CD4-positive, alpha-beta T cell treated with Interleukin-15 for 4 hours (primary cell): ENCODE measurements around the gene ZNF444.
"Not testable (repeated sequence)": the region's sequence is repeated elsewhere in the genome, so short reads cannot be mapped to it uniquely, and the experiment has no call there.

Experiments
- DNase-seq: peaks from one replicate; pipeline ENCODE4 v3.0.0-alpha.2; 2020; ENCODE audit warnings: low spot score

The ZNF444 gene

DNA sequence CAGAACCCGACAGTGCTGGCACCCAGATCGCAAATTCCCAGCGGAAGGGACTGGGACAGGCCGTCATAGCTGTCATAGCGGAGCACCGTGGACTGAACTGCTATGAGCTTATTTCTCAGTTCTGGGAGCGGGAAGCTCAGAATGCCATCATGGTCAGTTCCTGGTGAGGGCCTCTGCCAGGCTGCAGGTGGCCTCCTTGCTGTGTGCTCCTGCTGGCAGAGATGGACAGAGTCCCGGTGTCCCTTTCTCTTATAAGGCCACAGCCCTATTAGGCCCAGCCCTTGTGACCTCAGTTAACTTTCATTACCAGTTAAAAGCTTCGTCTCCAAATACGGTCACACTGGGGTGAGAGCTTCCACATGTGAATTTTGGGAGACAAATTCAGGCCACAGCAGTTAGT lies 4.6 kb downstream of the ZNF444 start:
- DNase-seq: no peak

DNA sequence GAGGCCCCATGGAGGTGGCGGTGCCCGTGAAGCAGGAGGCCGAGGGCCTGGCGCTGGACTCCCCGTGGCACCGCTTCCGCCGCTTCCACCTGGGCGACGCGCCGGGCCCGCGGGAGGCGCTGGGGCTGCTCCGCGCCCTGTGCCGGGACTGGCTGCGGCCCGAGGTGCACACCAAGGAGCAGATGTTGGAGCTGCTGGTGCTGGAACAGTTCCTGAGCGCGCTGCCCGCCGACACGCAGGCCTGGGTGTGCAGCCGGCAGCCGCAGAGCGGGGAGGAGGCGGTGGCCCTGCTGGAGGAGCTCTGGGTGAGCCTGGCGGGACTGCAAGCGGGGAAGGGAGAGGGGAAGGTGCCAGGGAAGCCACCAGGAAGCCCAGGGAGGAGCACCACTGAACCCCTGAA lies 5.8 kb downstream of the ZNF444 start:
- DNase-seq: no peak

DNA sequence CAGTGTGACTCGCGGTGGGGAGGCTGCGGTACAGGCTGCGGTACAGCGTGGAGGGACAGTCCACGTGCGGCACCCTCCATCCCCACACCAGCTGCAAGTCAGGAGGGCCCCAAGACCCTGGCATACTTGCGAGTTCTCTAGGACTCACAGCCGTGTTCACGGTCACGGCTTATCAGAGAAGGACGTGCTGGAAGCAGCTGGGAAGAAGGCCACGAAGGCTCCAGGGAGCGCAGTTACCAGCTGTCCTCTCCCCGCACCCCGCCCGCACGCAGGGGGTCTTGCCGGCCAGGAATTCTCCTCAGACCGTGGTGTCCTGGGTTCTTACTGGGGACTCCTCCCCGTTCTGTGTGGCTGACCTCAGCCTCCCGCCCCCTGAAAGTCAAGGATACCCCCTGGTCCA lies 6.2 kb downstream of the ZNF444 start:
- DNase-seq: no peak

DNA sequence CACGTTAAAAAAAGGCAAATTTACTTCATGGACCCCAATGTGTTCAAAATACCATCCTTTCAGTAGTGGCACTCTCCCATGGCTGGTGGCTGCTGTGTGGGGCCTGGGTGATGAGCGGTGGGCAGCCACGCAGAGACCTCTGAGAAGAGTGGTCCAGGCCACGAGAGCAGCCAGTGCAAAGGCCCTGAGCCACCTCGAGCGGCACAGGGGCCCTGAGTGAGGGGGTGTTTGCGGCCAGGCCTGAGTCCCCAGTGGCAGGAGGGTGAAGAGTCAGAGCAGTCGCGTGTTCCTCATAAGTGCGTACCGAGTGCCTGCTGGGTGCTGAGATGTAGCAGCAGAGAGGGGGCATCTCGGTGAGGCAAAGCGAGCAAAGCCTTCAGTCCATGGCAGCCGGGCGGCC lies 7.0 kb downstream of the ZNF444 start:
- DNase-seq: no peak

DNA sequence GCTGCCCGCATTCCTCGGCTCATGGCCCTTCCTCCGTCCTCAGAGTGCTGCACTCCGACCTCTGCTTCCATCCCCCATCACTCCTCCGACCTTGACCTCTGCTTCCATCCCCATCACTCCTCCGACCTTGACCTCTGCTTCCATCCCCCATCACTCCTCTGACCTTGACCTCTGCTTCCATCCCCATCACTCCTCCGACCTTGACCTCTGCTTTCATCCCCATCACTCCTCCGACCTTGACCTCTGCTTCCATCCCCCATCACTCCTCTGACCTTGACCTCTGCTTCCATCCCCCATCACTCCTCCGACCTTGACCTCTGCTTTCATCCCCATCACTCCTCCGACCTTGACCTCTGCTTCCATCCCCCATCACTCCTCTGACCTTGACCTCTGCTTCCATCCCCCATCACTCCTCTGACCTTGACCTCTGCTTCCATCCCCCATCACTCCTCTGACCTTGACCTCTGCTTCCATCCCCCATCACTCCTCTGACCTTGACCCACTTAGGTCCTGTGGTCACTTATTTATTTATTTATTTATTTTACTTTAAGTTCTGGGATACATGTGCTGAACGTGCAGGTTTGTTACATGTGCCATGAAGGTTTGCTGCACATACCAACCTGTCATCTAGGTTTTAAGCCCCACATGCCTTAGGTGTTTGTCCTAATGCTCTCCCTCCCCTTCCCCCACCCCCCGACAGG lies 8.0 kb downstream of the ZNF444 start:
- not testable (repeated sequence) for DNase-seq

DNA sequence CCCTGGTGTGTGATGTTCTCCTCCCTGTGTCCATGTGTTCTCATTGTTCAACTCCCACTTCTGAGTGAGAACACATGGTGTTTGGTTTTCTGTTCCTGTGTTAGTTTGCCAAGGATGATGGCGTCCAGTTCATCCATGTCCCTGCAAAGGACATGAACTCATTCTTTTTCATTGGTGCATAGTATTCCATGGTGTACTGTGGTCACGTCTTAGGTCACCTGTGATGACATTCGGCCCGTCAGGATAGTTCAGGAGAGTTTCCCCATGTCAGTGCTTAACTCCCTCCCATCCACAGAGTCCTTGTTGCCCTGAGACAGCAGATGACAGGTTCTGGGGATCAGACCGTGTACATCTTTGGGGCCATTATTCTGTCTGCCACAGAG lies 8.6 kb downstream of the ZNF444 start:
- DNase-seq: no peak

DNA sequence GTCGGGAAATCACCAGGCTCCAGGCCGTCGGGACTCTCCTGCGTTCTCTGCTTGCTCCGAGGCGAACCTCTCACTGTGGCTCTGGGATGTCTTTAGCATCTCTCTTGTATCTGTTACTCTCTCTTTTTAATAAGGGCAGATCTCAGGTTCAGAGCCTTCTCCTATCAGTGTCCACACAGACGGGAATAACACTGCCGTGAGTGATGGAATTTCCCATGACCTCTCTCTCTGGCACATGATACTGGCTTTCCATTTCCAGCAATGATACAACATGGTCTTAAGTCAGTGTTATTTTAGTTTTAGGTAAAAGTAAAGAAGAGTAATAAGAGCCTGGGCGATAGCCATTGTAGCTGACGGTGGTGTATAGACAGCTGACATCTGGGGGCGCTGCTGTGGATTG lies 9.3 kb downstream of the ZNF444 start:
- DNase-seq: no peak

DNA sequence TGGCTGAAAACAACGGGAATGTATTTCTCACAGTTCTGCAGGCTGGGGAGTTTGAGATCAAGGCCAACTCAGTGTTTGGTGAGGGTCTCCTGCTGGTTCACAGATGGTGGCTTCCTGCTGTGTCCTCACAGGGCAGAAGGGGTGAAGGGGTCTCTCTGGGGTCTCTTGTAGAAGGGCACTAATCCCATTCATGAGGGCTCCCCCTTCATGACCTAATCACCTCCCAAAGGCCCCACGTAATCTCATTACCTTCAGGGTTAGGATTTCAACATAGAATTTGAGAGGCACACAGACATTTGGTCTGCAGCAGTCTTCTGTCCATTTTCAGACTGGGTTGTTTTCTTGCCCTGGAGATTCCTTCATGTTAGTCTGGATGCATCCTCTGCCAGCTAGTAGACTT lies 11.6 kb downstream of the ZNF444 start:
- DNase-seq: no peak

DNA sequence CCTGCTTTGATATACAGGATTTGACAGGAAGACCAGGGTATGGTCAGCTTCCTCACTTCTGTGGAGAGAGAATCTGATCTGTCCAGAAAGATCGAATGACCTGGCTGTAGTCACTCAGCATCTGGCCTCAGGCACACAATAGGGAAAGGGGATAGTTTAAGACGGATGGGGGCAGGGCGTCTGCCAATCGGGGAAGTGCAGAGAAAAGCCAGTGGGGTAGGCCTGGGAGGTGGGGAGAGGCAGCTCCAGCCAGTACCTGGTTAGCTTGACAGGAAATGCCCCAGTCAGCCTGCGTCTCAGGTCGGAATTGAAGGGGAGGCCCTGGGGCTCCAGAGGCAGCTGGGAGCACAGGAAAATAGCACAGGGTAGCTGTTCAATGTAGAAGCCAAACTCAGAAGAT lies 12.4 kb downstream of the ZNF444 start:
- DNase-seq: no peak

DNA sequence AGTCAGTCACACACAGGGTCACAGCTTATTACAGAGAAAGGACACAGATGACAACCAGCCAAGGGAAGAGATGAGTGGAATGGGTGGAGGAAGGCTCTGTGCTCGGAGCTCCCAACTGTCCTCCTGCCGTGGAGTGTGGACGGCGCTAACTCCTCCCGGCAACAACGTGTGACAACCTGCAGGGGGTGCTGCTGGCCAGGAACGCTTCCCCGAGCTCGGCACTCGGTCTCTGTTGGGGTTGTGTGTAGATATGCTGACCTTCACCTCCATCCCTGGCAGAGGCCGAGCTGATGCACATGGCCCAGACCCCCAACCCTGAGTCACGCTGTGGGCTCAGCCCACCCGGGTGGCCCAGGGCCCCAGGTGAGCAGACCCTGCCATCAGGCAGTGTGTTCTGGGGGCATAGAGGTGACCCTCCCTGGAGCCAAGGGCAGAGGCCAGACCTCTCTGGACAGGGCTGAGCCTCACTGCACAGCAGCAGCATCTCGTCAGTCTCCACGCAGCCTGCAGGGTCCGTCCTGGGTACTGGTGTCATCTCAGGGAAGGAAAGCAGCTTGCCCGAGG lies 14.1 kb downstream of the ZNF444 start:
- DNase-seq: no peak

DNA sequence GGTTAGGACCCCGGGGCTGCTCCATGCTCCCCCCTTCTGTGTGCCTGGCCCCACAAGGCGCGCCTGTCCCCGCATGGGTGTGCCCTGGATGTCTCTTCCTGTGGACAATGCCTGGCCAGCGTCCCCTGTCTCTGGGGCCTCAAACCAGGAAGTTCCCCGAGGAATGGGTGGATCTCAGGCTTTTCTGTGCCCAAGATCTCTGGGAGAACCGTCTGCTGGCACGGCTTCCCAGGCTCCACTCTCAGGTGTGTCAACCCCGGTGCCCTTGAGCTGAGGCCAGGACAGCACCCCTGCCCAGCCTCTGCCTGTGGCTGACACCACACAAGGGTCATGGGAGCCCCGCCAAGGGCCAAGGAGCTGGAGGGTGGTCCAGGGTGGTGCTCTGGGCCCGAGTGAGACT lies 15.7 kb downstream of the ZNF444 start:
- no peak for DNase-seq

DNA sequence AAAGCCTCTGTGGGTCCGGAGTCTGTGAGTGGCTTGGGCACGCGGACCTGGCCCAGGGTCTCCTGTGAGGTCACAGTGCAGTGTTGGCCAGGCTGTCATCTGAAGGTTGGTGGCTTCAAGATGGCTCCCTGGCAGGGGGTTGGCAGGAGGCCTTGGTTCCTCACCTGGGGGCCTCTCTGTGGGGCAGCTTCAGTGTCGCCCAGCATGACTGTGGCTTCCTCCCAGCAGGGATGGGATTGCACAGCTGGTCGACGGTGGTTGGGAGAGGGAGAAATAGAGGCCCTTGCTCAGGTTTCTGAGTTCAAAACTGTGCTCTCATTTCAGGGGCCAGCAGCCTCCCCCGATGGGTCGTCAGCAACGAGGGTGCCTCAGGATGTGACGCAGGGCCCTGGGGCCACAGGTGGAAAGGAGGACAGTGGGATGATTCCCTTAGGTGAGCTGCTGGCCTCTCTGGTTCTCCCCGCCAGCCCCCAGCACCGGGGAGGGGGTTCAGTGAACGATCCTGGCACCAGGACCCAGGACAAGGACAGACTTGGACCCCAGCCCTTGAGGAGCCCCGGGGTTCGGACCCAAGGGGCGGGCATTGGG lies 17.2 kb downstream of the ZNF444 start:
- DNase-seq: no peak

DNA sequence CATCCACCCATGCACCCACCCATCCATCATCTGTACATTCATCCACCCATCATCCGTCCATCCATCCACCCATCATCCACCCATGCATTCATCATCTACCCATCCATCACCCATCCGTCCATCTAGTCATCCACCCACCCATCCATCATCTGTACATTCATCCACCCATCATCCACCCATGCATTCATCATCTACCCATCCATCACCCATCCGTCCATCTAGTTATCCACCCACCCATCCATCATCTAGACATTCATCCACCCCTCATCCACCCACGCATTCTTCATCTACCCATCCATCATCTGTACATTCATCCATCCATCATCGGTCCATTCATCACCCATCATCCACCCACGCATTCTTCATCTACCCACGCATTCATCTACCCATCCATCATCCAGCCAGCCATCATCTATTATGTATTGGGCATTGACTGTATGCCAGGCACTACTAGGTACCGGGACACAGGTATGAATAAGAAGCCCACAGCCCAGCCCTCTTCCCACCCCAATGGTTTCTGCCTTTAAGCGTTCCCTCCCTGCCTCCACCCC lies 18.0 kb downstream of the ZNF444 start:
- no peak for DNase-seq

DNA sequence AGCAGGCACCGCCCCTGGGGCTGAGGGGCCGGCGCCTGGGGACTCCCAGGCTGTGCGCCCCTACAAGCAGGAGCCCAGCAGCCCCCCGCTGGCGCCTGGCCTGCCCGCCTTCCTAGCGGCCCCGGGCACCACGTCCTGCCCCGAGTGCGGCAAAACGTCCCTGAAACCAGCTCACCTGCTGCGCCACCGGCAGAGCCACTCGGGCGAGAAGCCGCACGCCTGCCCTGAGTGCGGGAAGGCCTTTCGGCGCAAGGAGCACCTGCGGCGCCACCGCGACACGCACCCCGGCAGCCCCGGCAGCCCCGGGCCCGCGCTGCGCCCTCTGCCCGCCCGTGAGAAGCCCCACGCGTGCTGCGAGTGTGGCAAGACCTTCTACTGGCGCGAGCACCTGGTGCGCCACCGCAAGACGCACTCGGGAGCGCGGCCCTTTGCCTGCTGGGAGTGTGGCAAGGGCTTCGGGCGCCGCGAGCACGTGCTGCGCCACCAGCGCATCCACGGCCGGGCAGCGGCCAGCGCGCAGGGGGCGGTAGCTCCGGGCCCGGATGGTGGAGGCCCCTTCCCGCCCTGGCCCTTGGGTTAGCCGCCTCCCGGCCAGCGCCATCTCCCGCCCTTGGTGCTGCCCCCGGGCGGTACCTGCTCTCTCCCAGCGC lies 18.7 kb downstream of the ZNF444 start:
- DNase-seq: no peak

DNA sequence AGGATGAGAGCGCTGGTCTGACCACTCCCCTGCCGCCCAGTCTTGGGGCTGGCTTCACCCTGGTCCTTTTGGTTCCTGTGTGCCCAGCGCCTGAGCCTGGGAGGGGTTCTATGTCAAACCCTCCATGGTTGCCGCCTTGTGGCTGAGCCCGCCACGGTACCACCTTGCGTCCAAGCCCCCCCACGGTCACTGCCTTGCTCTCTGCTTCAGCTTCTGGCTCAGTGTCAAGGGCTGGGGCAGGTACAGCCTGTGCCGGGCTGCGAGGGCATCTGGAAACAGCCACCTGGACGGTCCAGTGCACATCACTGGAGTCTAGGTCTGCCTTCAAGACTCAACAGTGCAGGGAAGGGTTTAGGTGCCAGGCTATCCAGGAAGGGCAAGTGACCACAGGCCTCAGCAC lies 20.4 kb downstream of the ZNF444 start:
- DNase-seq: no peak

DNA sequence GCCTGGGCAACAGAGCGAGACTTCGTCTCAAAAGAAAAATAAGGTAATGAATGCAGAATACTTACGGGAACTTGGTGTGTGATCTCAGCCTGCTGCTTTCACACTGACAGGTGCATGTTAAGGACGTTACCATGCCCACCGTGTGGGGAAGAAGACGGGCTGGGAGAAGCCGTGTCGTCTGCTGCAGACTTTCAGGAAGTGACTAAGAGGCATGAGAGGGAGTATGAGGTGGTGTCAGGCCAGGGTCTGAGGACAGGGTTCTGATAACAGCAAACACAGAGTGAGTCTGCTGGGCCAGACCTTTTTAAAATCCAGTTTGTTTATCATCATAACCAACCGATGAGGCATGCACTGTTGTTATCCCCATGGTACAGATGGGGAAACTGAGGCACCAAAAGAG lies 21.2 kb downstream of the ZNF444 start:
- DNase-seq: no peak

DNA sequence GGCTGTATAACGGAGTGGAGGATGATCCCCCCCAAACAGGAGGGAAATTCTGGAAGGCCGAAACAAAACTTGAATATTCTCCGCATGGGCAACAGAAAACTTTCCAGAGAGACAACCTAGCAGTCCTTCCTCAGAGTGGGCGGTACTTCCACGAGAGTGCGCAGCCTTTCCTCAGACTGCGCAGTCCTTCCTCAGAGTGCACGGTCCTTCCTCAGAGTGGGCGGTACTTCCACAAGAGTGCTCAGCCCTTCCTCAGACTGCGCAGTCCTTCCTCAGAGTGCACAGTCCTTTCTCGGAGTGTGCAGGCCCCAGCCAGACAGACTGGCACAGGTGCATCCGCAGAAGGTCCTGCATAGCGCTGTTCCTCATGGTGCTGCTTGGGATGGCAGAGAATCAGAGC lies 22.0 kb downstream of the ZNF444 start:
- DNase-seq: no peak

DNA sequence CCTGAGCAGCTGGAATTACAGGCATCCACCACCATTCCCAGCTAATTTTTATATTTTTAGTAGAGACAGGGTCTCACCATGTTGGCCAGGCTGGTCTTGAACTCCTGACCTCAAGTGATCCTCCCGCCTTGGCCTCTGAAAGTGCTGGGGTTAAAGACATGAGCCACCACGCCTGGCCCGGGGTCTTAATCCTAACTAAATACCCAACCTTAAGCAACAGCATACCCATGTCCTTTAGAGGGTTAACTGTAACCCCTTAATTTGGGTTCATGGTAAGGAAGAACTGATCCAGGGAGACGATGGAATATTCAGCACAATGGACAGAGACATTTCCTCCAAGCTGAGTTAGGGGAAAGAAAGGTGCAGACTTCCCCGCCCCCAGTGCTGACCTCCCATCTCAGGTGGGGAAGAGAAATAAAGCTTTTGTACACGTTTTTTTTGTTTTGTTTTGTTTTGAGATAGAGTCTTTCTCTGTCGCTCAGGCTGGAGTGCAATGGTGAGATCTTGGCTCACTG lies 26.0 kb downstream of the ZNF444 start:
- no peak for DNase-seq

DNA sequence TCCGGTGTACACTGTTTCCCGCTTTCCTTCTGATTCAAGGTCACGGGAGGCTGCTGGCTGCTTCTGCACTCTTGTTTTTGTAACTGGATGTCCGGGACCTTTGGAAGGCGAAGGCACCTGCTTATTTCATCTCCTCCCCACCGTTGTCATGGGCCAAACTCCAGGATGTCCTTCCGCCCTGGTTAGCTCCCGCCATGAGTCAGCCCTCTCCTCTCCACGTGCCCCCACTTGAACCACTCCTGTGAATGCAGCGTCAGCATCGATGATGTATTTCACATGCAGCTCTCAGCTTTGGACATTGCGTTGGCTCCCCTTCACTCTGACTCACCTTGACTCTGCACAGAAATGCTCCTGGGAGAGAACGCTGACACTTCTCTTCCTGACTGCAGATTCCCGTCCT lies 29.2 kb downstream of the ZNF444 start:
- no peak for DNase-seq

DNA sequence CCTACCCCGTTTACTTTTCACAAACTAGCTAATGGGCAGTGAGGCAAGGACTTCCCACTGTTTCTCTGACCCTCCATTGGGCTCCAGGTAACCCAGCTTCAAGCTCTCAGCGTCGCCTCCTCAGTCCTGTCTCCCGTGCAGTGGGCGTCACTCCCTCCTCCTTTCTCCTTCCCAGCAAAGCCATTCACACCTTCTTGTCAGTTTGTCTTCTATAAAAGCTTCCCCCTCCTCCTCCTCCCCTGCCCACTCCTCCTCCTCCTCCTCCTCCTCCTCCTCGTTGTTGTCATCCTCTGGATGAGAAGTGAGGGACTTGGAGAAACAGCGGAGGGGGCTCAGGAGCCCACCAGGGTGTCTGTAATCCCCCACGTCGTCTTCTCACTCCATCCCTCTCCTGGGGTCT lies 33.0 kb downstream of the ZNF444 start:
- no peak for DNase-seq

DNA sequence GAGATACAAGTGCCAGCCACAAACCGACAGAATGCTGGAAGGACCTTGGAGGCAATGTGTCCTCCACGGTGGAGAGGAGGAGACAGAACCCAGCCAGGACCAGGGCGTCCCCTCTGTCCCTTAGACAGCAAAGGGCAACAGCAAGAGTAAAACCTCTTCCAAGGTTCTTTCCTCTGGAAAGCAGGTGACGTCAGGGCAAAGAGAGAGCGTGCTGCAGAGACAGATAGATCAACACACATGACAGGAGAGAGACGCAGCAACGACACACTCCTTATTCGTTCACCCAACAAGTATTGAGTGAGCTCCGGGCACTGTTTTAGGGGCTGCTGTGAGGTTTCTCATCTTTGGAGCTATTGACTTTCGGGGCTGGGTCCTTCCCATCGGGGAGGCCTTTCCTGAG lies 33.5 kb downstream of the ZNF444 start:
- DNase-seq: no peak

DNA sequence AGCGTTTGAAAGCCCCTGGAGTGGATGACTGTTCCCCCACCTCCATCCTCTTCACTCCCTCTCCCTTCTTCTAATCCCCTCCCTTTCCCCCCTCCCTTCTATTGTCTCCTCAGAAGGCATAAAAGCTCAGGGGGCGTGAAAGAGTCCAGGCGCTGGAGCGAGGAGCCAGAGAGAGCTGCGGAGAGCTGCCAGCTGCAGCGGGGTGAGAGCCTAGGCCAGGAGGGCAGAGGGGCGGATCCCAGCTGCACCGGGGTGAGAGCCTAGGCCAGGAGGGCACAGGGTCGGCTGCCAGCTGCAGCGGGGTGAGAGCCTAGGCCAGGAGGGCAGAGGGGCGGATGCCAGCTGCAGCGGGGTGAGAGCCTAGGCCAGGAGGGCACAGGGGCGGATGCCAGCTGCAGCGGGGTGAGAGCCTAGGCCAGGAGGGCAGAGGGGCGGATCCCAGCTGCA lies 34.8 kb downstream of the ZNF444 start, which contains the start of gene GALP:
GALP (plus strand) TSS at position 148 of the 447 bp plus-strand sequence. CDS start 1,101 bp downstream, outside the sequence.
- not testable (repeated sequence) for DNase-seq

DNA sequence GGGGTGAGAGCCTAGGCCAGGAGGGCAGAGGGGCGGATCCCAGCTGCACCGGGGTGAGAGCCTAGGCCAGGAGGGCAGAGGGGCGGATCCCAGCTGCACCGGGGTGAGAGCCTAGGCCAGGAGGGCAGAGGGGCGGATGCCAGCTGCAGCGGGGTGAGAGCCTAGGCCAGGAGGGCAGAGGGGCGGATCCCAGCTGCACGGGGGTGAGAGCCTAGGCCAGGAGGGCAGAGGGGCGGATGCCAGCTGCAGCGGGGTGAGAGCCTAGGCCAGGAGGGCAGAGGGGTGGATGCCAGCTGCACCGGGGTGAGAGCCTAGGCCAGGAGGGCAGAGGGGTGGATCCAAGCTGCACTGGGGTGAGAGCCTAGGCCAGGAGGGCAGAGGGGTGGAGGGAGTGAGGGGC lies 35.2 kb downstream of the ZNF444 start:
- DNase-seq: not testable (repeated sequence)
